GM13976 (cell line): ENCODE data around the gene CREBZF.

ENCODE experiments used
- DNase-seq: peaks from one replicate; pipeline ENCODE4 v3.0.0; 2012; ENCODE audit warnings: low spot score
- CTCF ChIP-seq: IDR thresholded peaks from 2 replicates; pipeline ENCODE4 v1.5.1; 2012; ENCODE audit warnings: borderline replicate concordance, mild to moderate bottlenecking; ENCODE audit not compliant: insufficient read depth; ENCODE audit errors: extremely low read depth, missing control alignments, control extremely low read depth
- in situ Hi-C: fragments of 300-500 bp; cut with MboI; formaldehyde crosslinking; loops from one replicate; pipeline ENCODE4 v1.12.0; 2022; ENCODE audit warnings: low sequenced_read_pairs, mixed read lengths, inconsistent platforms; ENCODE audit not compliant: unreplicated experiment

Gene CREBZF

GRCh38 chr11:85699957-85700741 lies 35.2 kb upstream of the CREBZF start:
- DNase-seq, result no peak
- in situ Hi-C loops, result no loop called here
- TF ChIP-seq CTCF, result no peak

GRCh38 chr11:85698195-85698594 lies 33.3 kb upstream of the CREBZF start:
- no peak for DNase-seq
- in situ Hi-C loops, result no loop called here
- TF ChIP-seq CTCF, result no peak

- no peak for DNase-seq
- in situ Hi-C loops, result no loop called here
- TF ChIP-seq CTCF, result no peak
These were observed 32.8 kb upstream of the CREBZF start for GRCh38 chr11:85697747-85698146.

GRCh38 chr11:85695546-85695945 lies 30.6 kb upstream of the CREBZF start:
- in situ Hi-C loops, result no loop called here
- TF ChIP-seq CTCF, result no peak
- no peak for DNase-seq

- in situ Hi-C loops, result no loop called here
- no peak for TF ChIP-seq CTCF
- no peak for DNase-seq
These were observed 29.6 kb upstream of the CREBZF start for GRCh38 chr11:85694385-85694980.

- no peak for TF ChIP-seq CTCF
- DNase-seq, result no peak
These were observed 21.0 kb upstream of the CREBZF start, which contains the start of gene CCDC89 for GRCh38 chr11:85685820-85686459. TSS of gene CCDC89 (minus strand) at chr11:85686195. CDS start at chr11:85686130, 65 bp downstream.

More at GRCh38 chr11:85685820-85686459, 21.0 kb upstream of the CREBZF start, which contains the start of gene CCDC89:
- in situ Hi-C loops, result no loop called here
